SK-N-SH (cell line): ENCODE data around the gene C4orf50.

ENCODE experiments used
- CTCF ChIP-seq: fragments of 200-600 bp; sonication (generic); IDR thresholded peaks from 2 replicates; pipeline ENCODE4 v1.6.1; 2017; ENCODE audit warnings: antibody characterized with exemption, mild to moderate bottlenecking, moderate library complexity
- EP300 ChIP-seq, 2 experiments: IDR thresholded peaks; 2 replicates each; pipeline versions ENCODE4 v1.4.0 to v1.6.1; 2012; ENCODE audit warnings: borderline replicate concordance in 1 of 2, low read depth in 1 of 2, low read length in 1 of 2
- JUND ChIP-seq: IDR thresholded peaks from 2 replicates; pipeline ENCODE4 v1.4.0; 2012
- RAD21 ChIP-seq: IDR thresholded peaks from 2 replicates; pipeline ENCODE4 v1.6.1; 2012; ENCODE audit warnings: mild to moderate bottlenecking, low read length
- RCOR1 ChIP-seq: fragments of 150-350 bp; IDR thresholded peaks from 2 replicates; pipeline ENCODE4 v1.6.1; 2017; ENCODE audit warnings: antibody characterized with exemption, low read length
- RFX5 ChIP-seq: IDR thresholded peaks from 2 replicates; pipeline ENCODE4 v1.6.1; 2012; ENCODE audit warnings: mild to moderate bottlenecking, improper control_type of control experiment, low read length
- USF1 ChIP-seq: IDR thresholded peaks from 2 replicates; pipeline ENCODE4 v1.4.0; 2012; ENCODE audit warnings: low read depth, borderline replicate concordance
- USF2 ChIP-seq: fragments of 150-350 bp; IDR thresholded peaks from 2 replicates; pipeline ENCODE4 v1.6.1; 2017; ENCODE audit warnings: antibody characterized with exemption, low read length, low read depth, borderline replicate concordance
- ZBTB33 ChIP-seq: IDR thresholded peaks from 2 replicates; pipeline ENCODE4 v1.4.0; 2012; ENCODE audit warnings: low read depth, borderline replicate concordance

GRCh38 chr4:6055030-6055429 lies 36.8 kb upstream of the C4orf50 start:
- TF ChIP-seq CTCF = no peak
- no peak for TF ChIP-seq RFX5
- no peak for TF ChIP-seq RCOR1
- no peak for TF ChIP-seq RAD21
- TF ChIP-seq JUND = no peak
- TF ChIP-seq USF1 = no peak
- no peak for TF ChIP-seq ZBTB33
- TF ChIP-seq EP300 (IDR thresholded peaks at IDR 0.05; ENCODE audit: borderline replicate concordance in 1 of 2, low read depth in 1 of 2, low read length in 1 of 2) = no peak
- TF ChIP-seq USF2 = no peak
